H1 (cell line): ENCODE results near the gene CAMKMT. TPM values are rescaled to one million over a fixed set of nuclear protein-coding genes. Genes with fewer than 3 reads are reported as not detected.

ENCODE experiments used
- USF2 ChIP-seq: IDR thresholded peaks from 2 replicates; pipeline ENCODE4 v1.6.1; 2011; ENCODE audit warnings: low read length, improper control_type of control experiment
- polyA plus RNA-seq, 7 experiments: library from polyadenylated mRNA; depleted of rRNA in 3 of 7; stranded (reverse) in 5 of 7; unstranded in 2 of 7; fragments of >200 nt in 5 of 7; fragments of 200-250 nt in 2 of 7; gene quantifications; 1 replicate in 5 of 7; 2 replicates in 1 of 7; 4 replicates in 1 of 7; pipeline versions ENCODE4 v1.2.1 to v1.2.3, GENCODE V29; 2011 to 2013; ENCODE audit warnings: missing spikeins in 2 of 7, mixed read lengths in 2 of 7
- total RNA-seq: library from RNA; stranded (reverse); fragmentation: NEBNext Ultra II Directional; extraction: Animal tissue kit (Norgen Biotek cat#: 25700); gene quantifications from 2 replicates; pipeline ENCODE4 v1.2.1, GENCODE V29; 2021

CAMKMT gene
- total and polyA plus RNA-seq, 2 of the 8 experiments (the other 6 are each of a cell fraction or from before 2014, with no cell fraction given), result 14.7 to 22.4 TPM

- TF ChIP-seq USF2, result no peak
These were observed 72.1 kb downstream of the CAMKMT start (continued) for GRCh38 chr2:44433895-44434294.
